ENCODE measurements around the gene TMTC1. TPM values are rescaled to one million over a fixed set of nuclear protein-coding genes. Genes with fewer than 3 reads are reported as not detected.

Gene TMTC1
- total and polyA plus RNA-seq, 4 experiments from 2014 or later = not detected

DNA sequence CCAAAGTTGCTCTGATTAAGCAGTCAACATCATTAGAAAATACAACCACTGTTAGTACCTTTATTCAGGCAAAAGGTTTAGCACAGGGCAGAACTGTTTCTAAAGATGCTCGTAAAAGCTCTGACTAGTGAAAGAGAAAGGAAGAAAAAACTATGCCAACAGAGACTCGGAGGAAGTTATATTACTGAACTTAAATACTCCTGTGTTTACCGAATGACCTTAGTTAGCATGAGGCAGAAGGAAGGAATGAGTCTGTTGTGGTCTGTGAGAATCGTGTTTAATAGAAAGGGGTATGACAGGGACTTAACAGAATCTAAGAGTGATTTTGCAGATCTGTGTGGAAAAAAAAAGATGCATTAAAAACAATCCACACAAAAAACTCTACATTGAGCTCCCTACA, 202.1 kb downstream of the TMTC1 start:
- intact Hi-C loops (cut with micrococcal nuclease) = no loop called here
- H3K27me3 ChIP-seq (ENCODE audit: insufficient read depth, low read length) = no peaks in the 10 kb centered on the region
- no peak overlapping the region for H3K4me3 ChIP-seq (ENCODE audit: low read length in 2 of 2)
- ChIA-PET POLR2A (ENCODE audit: partially characterized antibody) (no interaction called here), CTCF (ENCODE audit: partially characterized antibody) (no interaction called here)
- Mint-ChIP-seq H3K9me3 (no peaks in the 10 kb centered on the region), H3K27ac (no peak overlapping the region), H3K36me3 (no peaks in the 10 kb centered on the region), H3K4me3 (no peak overlapping the region), H3K27me3 (peaks cover 0 to 4% of the 10 kb centered on the region in 2 donors), H3K4me1 (peaks cover 0 to 4% (median 2%) of the 10 kb centered on the region in 4 donors)
- H3K4me1 ChIP-seq (ENCODE audit: insufficient read depth, low read length) = no peaks in the 10 kb centered on the region
- DNase-seq = no peak
- no peaks in the 10 kb centered on the region for H3K9me3 ChIP-seq (ENCODE audit: control insufficient read depth in 1 of 2, low read length in 2 of 2)
- H3K36me3 ChIP-seq (ENCODE audit: insufficient read depth, low read length) = no peaks in the 10 kb centered on the region
- no peak overlapping the region for H3K27ac ChIP-seq (ENCODE audit: low read depth, low read length)

DNA sequence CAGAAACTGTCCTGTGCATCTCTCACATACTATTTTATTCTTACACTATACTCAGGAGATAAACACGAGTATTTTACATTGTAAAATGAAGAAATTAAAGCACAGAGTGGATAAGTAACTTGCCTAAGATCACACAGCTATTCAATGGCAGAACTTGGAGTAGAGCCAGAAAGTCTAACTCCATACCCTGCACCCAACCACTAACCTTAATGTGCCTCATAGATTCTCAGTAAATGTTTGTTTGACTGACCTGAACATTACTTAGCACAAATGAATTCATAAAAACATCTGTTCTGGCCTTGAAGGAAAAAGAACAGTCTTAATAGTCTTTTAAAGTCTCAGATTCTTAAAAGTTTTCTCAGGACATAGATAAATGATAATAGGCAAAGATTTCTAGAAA, 202.8 kb downstream of the TMTC1 start:
- Histone ChIP-seq H3K9me3 (ENCODE audit: control insufficient read depth in 1 of 2, low read length in 2 of 2) (no peaks in the 10 kb centered on the region), H3K27me3 (ENCODE audit: insufficient read depth, low read length) (no peaks in the 10 kb centered on the region), H3K4me1 (ENCODE audit: insufficient read depth, low read length) (no peaks in the 10 kb centered on the region), H3K4me3 (ENCODE audit: low read length in 2 of 2) (no peak overlapping the region), H3K27ac (ENCODE audit: low read depth, low read length) (no peak overlapping the region), H3K36me3 (ENCODE audit: insufficient read depth, low read length) (no peaks in the 10 kb centered on the region)
- CTCF ChIA-PET (ENCODE audit: partially characterized antibody) = no interaction called here
- Mint-ChIP-seq H3K36me3 (no peaks in the 10 kb centered on the region), H3K27ac (no peak overlapping the region), H3K27me3 (peaks cover 0 to 4% of the 10 kb centered on the region in 2 donors), H3K4me3 (no peak overlapping the region), H3K9me3 (no peaks in the 10 kb centered on the region), H3K4me1 (peaks cover 0 to 4% (median 2%) of the 10 kb centered on the region in 4 donors)
- no peak for DNase-seq
- intact Hi-C loops (cut with micrococcal nuclease) = no loop called here
- POLR2A ChIA-PET (ENCODE audit: partially characterized antibody) = no interaction called here

- no peaks in the 10 kb centered on the region for H3K36me3 Mint-ChIP-seq
- no peak overlapping the region for H3K4me3 Mint-ChIP-seq
- H3K27ac Mint-ChIP-seq = no peak overlapping the region
- CTCF ChIA-PET (ENCODE audit: partially characterized antibody) = no interaction called here
- Histone ChIP-seq H3K9me3 (ENCODE audit: control insufficient read depth in 1 of 2, low read length in 2 of 2) (no peaks in the 10 kb centered on the region), H3K27me3 (ENCODE audit: insufficient read depth, low read length) (no peaks in the 10 kb centered on the region), H3K27ac (ENCODE audit: low read depth, low read length) (no peak overlapping the region), H3K36me3 (ENCODE audit: insufficient read depth, low read length) (no peaks in the 10 kb centered on the region), H3K4me3 (ENCODE audit: low read length in 2 of 2) (no peak overlapping the region), H3K4me1 (ENCODE audit: insufficient read depth, low read length) (no peaks in the 10 kb centered on the region)
- H3K9me3 Mint-ChIP-seq = no peaks in the 10 kb centered on the region
- intact Hi-C loops (cut with micrococcal nuclease) = no loop called here
- H3K4me1 Mint-ChIP-seq = peaks cover 0 to 4% (median 2%) of the 10 kb centered on the region in 4 donors
- H3K27me3 Mint-ChIP-seq = peaks cover 0 to 9% of the 10 kb centered on the region in 2 donors
- POLR2A ChIA-PET (ENCODE audit: partially characterized antibody) = no interaction called here
- no peak for DNase-seq
These were observed 205.0 kb downstream of the TMTC1 start for GRCh38 chr12:29578731-29579130.

- Histone ChIP-seq H3K27me3 (ENCODE audit: insufficient read depth, low read length) (no peaks in the 10 kb centered on the region), H3K4me3 (ENCODE audit: low read length in 2 of 2) (no peak overlapping the region), H3K36me3 (ENCODE audit: insufficient read depth, low read length) (no peaks in the 10 kb centered on the region), H3K4me1 (ENCODE audit: insufficient read depth, low read length) (no peaks in the 10 kb centered on the region), H3K9me3 (ENCODE audit: control insufficient read depth in 1 of 2, low read length in 2 of 2) (no peaks in the 10 kb centered on the region), H3K27ac (ENCODE audit: low read depth, low read length) (no peak overlapping the region)
- H3K27ac Mint-ChIP-seq = no peak overlapping the region
- intact Hi-C loops (cut with micrococcal nuclease) = no loop called here
- no peaks in the 10 kb centered on the region for H3K9me3 Mint-ChIP-seq
- DNase-seq = no peak
- no peaks in the 10 kb centered on the region for H3K36me3 Mint-ChIP-seq
- CTCF ChIA-PET (ENCODE audit: partially characterized antibody) = no interaction called here
- no peak overlapping the region for H3K4me3 Mint-ChIP-seq
- peaks cover 0 to 10% of the 10 kb centered on the region in 2 donors for H3K27me3 Mint-ChIP-seq
- H3K4me1 Mint-ChIP-seq = peaks cover 0 to 4% (median 2%) of the 10 kb centered on the region in 4 donors
- POLR2A ChIA-PET (ENCODE audit: partially characterized antibody) = no interaction called here
These were observed 205.7 kb downstream of the TMTC1 start for GRCh38 chr12:29578070-29578469.

- Histone ChIP-seq H3K4me1 (ENCODE audit: insufficient read depth, low read length) (no peaks in the 10 kb centered on the region), H3K36me3 (ENCODE audit: insufficient read depth, low read length) (no peaks in the 10 kb centered on the region), H3K27ac (ENCODE audit: low read depth, low read length) (no peak overlapping the region), H3K9me3 (ENCODE audit: control insufficient read depth in 1 of 2, low read length in 2 of 2) (no peaks in the 10 kb centered on the region), H3K27me3 (ENCODE audit: insufficient read depth, low read length) (no peaks in the 10 kb centered on the region), H3K4me3 (ENCODE audit: low read length in 2 of 2) (no peak overlapping the region)
- DNase-seq = no peak
- Mint-ChIP-seq H3K9me3 (no peaks in the 10 kb centered on the region), H3K36me3 (no peaks in the 10 kb centered on the region), H3K4me1 (no peaks in the 10 kb centered on the region), H3K27ac (no peak overlapping the region), H3K27me3 (peaks cover 0 to 13% of the 10 kb centered on the region in 2 donors), H3K4me3 (no peak overlapping the region)
- ChIA-PET CTCF (ENCODE audit: partially characterized antibody) (no interaction called here), POLR2A (ENCODE audit: partially characterized antibody) (no interaction called here)
- intact Hi-C loops (cut with micrococcal nuclease) = no loop called here
These were observed 209.2 kb downstream of the TMTC1 start for GRCh38 chr12:29574500-29574899.

DNA sequence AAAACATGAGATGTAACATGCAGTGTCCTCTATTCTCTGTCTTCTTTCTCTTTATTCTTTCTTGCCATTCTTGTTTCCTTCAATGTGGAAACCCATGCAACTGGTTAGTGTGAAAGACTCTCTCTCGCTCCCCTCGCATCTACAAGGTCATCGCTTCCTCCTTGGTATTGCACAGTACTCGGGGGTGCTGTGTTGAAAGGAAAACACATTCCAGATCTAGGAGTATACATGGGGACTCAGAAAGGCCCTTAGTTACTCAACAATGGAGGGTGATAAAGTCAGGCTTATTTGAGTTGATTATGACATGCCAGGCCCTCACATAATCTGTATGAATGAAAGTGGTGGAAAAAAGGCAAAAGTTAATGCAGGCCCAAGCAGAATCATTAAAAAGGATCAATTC, 210.8 kb downstream of the TMTC1 start:
- peaks cover 0 to 13% of the 10 kb centered on the region in 2 donors for H3K27me3 Mint-ChIP-seq
- CTCF ChIA-PET (ENCODE audit: partially characterized antibody) = no interaction called here
- POLR2A ChIA-PET (ENCODE audit: partially characterized antibody) = no interaction called here

DNA sequence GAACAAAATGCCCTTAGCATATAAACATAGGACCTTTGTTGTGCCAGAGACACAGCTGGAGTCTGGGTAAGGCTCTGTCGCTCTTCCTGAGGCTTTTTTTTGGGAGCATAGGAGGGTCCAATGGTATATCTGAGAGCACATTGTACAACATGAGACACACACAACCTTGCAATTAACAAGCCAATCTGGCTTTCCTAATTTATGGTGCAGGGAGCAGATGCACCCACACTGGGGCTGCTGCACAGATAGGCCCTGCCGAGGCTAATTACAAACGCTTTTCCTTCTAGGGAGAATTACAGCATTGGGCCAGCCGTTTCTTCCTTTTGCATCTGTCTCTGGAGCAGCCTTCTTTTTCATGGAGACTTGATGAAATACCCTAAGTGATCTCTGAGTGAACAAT, 211.3 kb downstream of the TMTC1 start:
- H3K36me3 Mint-ChIP-seq = no peaks in the 10 kb centered on the region
- H3K4me3 Mint-ChIP-seq = no peak overlapping the region

More for the DNA sequence above, 210.8 kb downstream of the TMTC1 start:
- Histone ChIP-seq H3K27me3 (ENCODE audit: insufficient read depth, low read length) (no peaks in the 10 kb centered on the region), H3K27ac (ENCODE audit: low read depth, low read length) (no peak overlapping the region), H3K9me3 (ENCODE audit: control insufficient read depth in 1 of 2, low read length in 2 of 2) (no peaks in the 10 kb centered on the region), H3K4me3 (ENCODE audit: low read length in 2 of 2) (no peak overlapping the region), H3K4me1 (ENCODE audit: insufficient read depth, low read length) (no peaks in the 10 kb centered on the region), H3K36me3 (ENCODE audit: insufficient read depth, low read length) (no peaks in the 10 kb centered on the region)
- intact Hi-C loops (cut with micrococcal nuclease) = no loop called here
- no peaks in the 10 kb centered on the region for H3K4me1 Mint-ChIP-seq
- H3K9me3 Mint-ChIP-seq = no peaks in the 10 kb centered on the region
- H3K36me3 Mint-ChIP-seq = no peaks in the 10 kb centered on the region
- no peak for DNase-seq
- no peak overlapping the region for H3K27ac Mint-ChIP-seq
- H3K4me3 Mint-ChIP-seq = no peak overlapping the region

DNA sequence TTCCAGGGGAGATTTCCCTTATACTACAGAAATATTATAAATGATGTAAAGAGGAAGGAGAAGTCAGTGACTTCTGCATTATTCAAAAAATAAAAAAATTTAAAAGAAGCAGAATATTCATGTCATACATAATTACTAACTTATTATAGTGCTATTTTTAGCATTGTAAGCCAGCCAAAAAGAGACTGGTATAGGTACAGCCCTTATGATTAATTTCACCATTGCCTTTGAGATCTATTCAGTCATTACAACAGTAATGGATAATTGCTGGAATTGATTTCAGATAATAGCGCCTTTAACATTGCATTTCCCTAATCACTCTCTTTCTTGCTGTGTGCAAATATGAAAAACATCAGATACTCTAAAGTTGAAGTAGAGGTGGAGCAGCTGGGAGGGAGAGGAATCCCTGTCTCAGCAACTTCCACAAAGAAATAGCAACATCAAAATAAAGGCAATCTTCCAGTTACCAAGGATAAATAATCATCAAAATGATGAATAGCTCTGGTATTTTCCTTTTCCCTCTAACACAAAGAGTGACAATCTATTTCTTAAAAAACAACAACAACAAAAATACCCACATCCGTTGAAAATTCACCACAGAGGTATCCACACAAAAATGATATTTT, 214.5 kb downstream of the TMTC1 start:
- Mint-ChIP-seq H3K9me3 (no peaks in the 10 kb centered on the region), H3K4me1 (peaks cover 0 to under 1% (median 0%) of the 10 kb centered on the region in 4 donors), H3K4me3 (no peak overlapping the region), H3K27me3 (peaks cover 4 to 9% of the 10 kb centered on the region in 2 donors), H3K36me3 (no peaks in the 10 kb centered on the region), H3K27ac (no peak overlapping the region)
- H3K4me1 ChIP-seq (ENCODE audit: insufficient read depth, low read length) = no peaks in the 10 kb centered on the region
- ChIA-PET CTCF (ENCODE audit: partially characterized antibody) (no interaction called here), POLR2A (ENCODE audit: partially characterized antibody) (no interaction called here)
- no peak overlapping the region for H3K4me3 ChIP-seq (ENCODE audit: low read length in 2 of 2)
- H3K36me3 ChIP-seq (ENCODE audit: insufficient read depth, low read length) = no peaks in the 10 kb centered on the region
- no peaks in the 10 kb centered on the region for H3K27me3 ChIP-seq (ENCODE audit: insufficient read depth, low read length)
- H3K9me3 ChIP-seq (ENCODE audit: control insufficient read depth in 1 of 2, low read length in 2 of 2) = no peaks in the 10 kb centered on the region
- DNase-seq = no peak
- intact Hi-C loops (cut with micrococcal nuclease) = no loop called here
- H3K27ac ChIP-seq (ENCODE audit: low read depth, low read length) = no peak overlapping the region

More for the DNA sequence above, 211.3 kb downstream of the TMTC1 start:
- CTCF ChIA-PET (ENCODE audit: partially characterized antibody) = no interaction called here
- Histone ChIP-seq H3K27ac (ENCODE audit: low read depth, low read length) (no peak overlapping the region), H3K4me1 (ENCODE audit: insufficient read depth, low read length) (no peaks in the 10 kb centered on the region), H3K36me3 (ENCODE audit: insufficient read depth, low read length) (no peaks in the 10 kb centered on the region), H3K4me3 (ENCODE audit: low read length in 2 of 2) (no peak overlapping the region), H3K27me3 (ENCODE audit: insufficient read depth, low read length) (no peaks in the 10 kb centered on the region), H3K9me3 (ENCODE audit: control insufficient read depth in 1 of 2, low read length in 2 of 2) (no peaks in the 10 kb centered on the region)
- POLR2A ChIA-PET (ENCODE audit: partially characterized antibody) = no interaction called here
- H3K4me1 Mint-ChIP-seq = no peaks in the 10 kb centered on the region
- intact Hi-C loops (cut with micrococcal nuclease) = no loop called here
- no peak overlapping the region for H3K27ac Mint-ChIP-seq
- no peak for DNase-seq
- H3K9me3 Mint-ChIP-seq = no peaks in the 10 kb centered on the region
- peaks cover 0 to 14% of the 10 kb centered on the region in 2 donors for H3K27me3 Mint-ChIP-seq
